Prostate gland (tissue), 2 donors: ENCODE measurements around the gene HCN4.

ENCODE experiments used
- POLR2AphosphoS5 ChIP-seq: sonication (generic); formaldehyde crosslinking; IDR thresholded peaks from one replicate; pipeline ENCODE4 v1.6.1; 2017; ENCODE audit warnings: antibody characterized with exemption
- TF ChIP-seq, protein P1 (sequence below), 4 experiments: fragments of 200-600 bp in 2 of 4; fragments of 450-650 bp in 2 of 4; sonication (generic) in 2 of 4; IDR thresholded peaks; 1 replicate in 3 of 4; 2 replicates in 1 of 4; pipeline ENCODE4 v1.5.1; 2016 to 2019; ENCODE audit warnings: antibody characterized with exemption in 4 of 4, mild to moderate bottlenecking in 2 of 4, moderate library complexity in 2 of 4

DNA sequence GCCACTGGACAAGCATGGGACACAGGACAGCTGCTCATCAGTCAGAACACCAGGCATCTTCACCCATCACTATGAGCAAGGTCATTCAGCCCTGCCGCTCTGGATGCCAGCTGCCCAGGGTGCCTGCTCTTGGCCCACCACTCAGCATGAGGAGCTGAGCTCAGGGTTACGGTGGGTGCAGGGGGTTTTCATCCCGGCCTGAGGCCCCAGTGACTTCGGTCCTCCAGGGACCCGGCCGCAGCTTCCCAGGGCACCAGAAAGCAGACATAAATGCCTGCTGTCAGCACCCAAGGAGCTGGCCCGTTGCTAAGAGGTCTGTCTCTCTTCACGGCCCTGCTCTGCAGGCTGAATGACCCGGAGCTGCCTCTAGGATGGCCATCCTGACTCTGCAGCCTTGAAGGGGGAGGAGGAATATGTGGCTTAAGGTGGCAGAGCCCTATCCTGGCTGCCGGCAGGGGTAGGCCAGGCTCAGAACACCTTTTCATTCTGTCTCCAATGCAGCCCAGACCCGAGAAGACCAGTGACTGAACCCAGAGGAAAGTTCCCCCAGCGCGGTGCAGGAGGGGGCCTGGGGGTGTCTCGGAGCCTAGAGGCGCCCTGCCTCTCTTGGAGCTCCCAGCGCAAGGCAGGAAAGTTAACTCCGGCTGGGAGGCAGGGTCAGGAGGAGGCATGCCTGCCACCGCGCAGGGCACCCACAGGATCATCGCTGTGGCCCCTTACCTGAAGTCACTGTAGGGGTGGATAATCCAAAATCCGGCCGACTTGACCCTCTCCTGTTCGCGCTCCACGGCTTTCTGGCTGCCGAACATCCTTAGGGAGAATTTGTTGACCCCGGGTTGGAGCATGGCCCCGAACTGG lies 1.8 kb downstream of the HCN4 start:
- TF ChIP-seq, protein P1, sequence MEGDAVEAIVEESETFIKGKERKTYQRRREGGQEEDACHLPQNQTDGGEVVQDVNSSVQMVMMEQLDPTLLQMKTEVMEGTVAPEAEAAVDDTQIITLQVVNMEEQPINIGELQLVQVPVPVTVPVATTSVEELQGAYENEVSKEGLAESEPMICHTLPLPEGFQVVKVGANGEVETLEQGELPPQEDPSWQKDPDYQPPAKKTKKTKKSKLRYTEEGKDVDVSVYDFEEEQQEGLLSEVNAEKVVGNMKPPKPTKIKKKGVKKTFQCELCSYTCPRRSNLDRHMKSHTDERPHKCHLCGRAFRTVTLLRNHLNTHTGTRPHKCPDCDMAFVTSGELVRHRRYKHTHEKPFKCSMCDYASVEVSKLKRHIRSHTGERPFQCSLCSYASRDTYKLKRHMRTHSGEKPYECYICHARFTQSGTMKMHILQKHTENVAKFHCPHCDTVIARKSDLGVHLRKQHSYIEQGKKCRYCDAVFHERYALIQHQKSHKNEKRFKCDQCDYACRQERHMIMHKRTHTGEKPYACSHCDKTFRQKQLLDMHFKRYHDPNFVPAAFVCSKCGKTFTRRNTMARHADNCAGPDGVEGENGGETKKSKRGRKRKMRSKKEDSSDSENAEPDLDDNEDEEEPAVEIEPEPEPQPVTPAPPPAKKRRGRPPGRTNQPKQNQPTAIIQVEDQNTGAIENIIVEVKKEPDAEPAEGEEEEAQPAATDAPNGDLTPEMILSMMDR (IDR thresholded peaks at IDR 0.05), result no peak
- TF ChIP-seq POLR2AphosphoS5, result no peak
